ENCODE measurements around the gene CBLL1. TPM values are rescaled to one million over a fixed set of nuclear protein-coding genes. Genes with fewer than 3 reads are reported as not detected.

CBLL1 gene
- total RNA-seq, 1 experiment from 2014 or later = 39.1 TPM

GRCh38 chr7:107792364-107792763 is 48.4 kb downstream of the CBLL1 start:
- H3K36me3 ChIP-seq (ENCODE audit: control insufficient read depth, insufficient read depth, low read length) = no peaks in the 10 kb centered on the region
- Mint-ChIP-seq H3K27me3 (ENCODE audit: insufficient read depth, unreplicated experiment) (no peaks in the 10 kb centered on the region), H3K9me3 (ENCODE audit: unreplicated experiment) (no peaks in the 10 kb centered on the region), H3K4me3 (ENCODE audit: unreplicated experiment) (no peak overlapping the region), H3K4me1 (ENCODE audit: low read depth, unreplicated experiment) (peaks cover 5% of the 10 kb centered on the region), H3K36me3 (ENCODE audit: insufficient read depth, unreplicated experiment) (no peaks in the 10 kb centered on the region), H3K27ac (ENCODE audit: unreplicated experiment) (no peak overlapping the region)
- H3K27me3 ChIP-seq (replicated peaks; ENCODE audit: control insufficient read depth, insufficient read depth, low read length) = no peaks in the 10 kb centered on the region
- no peaks in the 10 kb centered on the region for H3K9me3 ChIP-seq
- no peak for DNase-seq
- no peaks in the 10 kb centered on the region for H3K4me1 ChIP-seq
- ChIA-PET POLR2A (no interaction called here), CTCF (interaction anchor here (1.2 kb wide), 1 partner anchor 82 kb away, joined by 4 read pairs; no protein-coding TSS in a partner anchor)
- BruUV-seq (replicated peaks) = no TSS peak
- intact Hi-C loops (cut with micrococcal nuclease; ENCODE audit: unreplicated experiment) = no loop called here
- TF ChIP-seq, protein P1, sequence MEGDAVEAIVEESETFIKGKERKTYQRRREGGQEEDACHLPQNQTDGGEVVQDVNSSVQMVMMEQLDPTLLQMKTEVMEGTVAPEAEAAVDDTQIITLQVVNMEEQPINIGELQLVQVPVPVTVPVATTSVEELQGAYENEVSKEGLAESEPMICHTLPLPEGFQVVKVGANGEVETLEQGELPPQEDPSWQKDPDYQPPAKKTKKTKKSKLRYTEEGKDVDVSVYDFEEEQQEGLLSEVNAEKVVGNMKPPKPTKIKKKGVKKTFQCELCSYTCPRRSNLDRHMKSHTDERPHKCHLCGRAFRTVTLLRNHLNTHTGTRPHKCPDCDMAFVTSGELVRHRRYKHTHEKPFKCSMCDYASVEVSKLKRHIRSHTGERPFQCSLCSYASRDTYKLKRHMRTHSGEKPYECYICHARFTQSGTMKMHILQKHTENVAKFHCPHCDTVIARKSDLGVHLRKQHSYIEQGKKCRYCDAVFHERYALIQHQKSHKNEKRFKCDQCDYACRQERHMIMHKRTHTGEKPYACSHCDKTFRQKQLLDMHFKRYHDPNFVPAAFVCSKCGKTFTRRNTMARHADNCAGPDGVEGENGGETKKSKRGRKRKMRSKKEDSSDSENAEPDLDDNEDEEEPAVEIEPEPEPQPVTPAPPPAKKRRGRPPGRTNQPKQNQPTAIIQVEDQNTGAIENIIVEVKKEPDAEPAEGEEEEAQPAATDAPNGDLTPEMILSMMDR (IDR thresholded peaks at IDR 0.05; ENCODE audit: insufficient read depth in 1 of 2, low read depth in 1 of 2, low read length in 1 of 2, severe bottlenecking in 1 of 2, unreplicated experiment in 1 of 2) = no peak
- no peak overlapping the region for H3K4me3 ChIP-seq (ENCODE audit: low read depth, low read length)

DNA sequence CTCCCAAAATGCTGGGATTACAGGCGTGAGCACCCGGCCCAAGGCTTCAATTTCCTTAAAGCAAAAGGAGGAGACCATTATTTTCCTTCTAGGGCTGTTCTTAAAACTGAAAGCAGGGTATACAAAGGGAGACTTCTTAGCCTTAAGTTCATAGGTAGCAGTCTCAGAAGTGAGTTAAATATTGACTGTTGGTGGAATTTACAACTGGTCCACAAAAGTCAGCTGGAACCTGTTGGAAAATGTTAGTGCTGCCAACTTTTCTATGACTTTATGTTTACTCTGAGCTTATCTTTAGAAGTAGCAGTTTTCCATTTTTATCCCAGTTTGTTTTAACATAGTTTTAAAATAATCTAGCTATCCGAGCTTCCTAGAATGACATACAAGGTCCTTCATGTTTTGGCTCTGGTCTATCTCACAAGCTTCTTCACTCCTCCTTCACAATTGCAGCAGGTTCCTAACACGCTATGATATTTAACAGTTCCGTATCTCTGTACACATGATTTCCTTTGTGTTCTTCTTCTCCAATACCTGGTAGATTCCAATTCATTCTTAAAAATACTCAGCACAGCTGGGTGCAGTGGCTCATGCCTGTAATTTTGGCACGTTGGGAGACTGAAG is 55.8 kb downstream of the CBLL1 start:
- Mint-ChIP-seq H3K4me1 (ENCODE audit: low read depth, unreplicated experiment) (peaks cover 38% of the 10 kb centered on the region), H3K9me3 (ENCODE audit: unreplicated experiment) (peaks cover 12% of the 10 kb centered on the region), H3K36me3 (ENCODE audit: insufficient read depth, unreplicated experiment) (peaks cover 6% of the 10 kb centered on the region), H3K27ac (ENCODE audit: unreplicated experiment) (no peak overlapping the region), H3K4me3 (ENCODE audit: unreplicated experiment) (peak overlapping the region; percentile 8), H3K27me3 (ENCODE audit: insufficient read depth, unreplicated experiment) (no peaks in the 10 kb centered on the region)
- BruUV-seq (replicated peaks) = no TSS peak
- POLR2A ChIA-PET = interaction anchor here (2.0 kb wide), 1 partner anchor 56 kb away, joined by 6 read pairs; no protein-coding TSS in a partner anchor
- no peaks in the 10 kb centered on the region for H3K36me3 ChIP-seq (ENCODE audit: control insufficient read depth, insufficient read depth, low read length)
- no peak overlapping the region for H3K4me3 ChIP-seq (ENCODE audit: low read depth, low read length)
- TF ChIP-seq, protein P1 (IDR thresholded peaks at IDR 0.05; ENCODE audit: insufficient read depth in 1 of 2, low read depth in 1 of 2, low read length in 1 of 2, severe bottlenecking in 1 of 2, unreplicated experiment in 1 of 2) = no peak
- DNase-seq = peak in 1 of 2 experiments; percentile 53
- CTCF ChIA-PET = interaction anchor here (0.8 to 0.9 kb wide), 2 partner anchors 56 to 75 kb away, joined by 3 to 5 read pairs; partner anchors contain the start of gene CBLL1
- H3K9me3 ChIP-seq = no peaks in the 10 kb centered on the region
- H3K27me3 ChIP-seq (replicated peaks; ENCODE audit: control insufficient read depth, insufficient read depth, low read length) = no peaks in the 10 kb centered on the region
- intact Hi-C loops (cut with micrococcal nuclease; ENCODE audit: unreplicated experiment) = loop anchor here (2.0 to 5.0 kb wide), 3 partner anchors 21 to 63 kb away; no protein-coding TSS in a partner anchor
- H3K4me1 ChIP-seq = peaks cover 28% of the 10 kb centered on the region

GRCh38 chr7:107803009-107803610 is 59.2 kb downstream of the CBLL1 start, which contains the start of gene SLC26A3:
Gene SLC26A3 (minus strand): TSS chr7:107803223. CDS start chr7:107794509, 8,714 bp downstream.
- CTCF ChIA-PET = no interaction called here
- H3K4me3 Mint-ChIP-seq (ENCODE audit: unreplicated experiment) = no peak within 1 kb of the TSS

More at GRCh38 chr7:107803009-107803610, 59.2 kb downstream of the CBLL1 start, which contains the start of gene SLC26A3:
- Histone ChIP-seq H3K9me3 (no peaks in the 10 kb centered on the region), H3K4me3 (ENCODE audit: low read depth, low read length) (no peak within 1 kb of the TSS), H3K27me3 (replicated peaks; ENCODE audit: control insufficient read depth, insufficient read depth, low read length) (no peaks in the 10 kb centered on the region), H3K4me1 (peaks cover 28% of the 10 kb centered on the region), H3K36me3 (ENCODE audit: control insufficient read depth, insufficient read depth, low read length) (no peaks in the 10 kb centered on the region)
- peaks cover 15% of the 10 kb centered on the region for H3K9me3 Mint-ChIP-seq (ENCODE audit: unreplicated experiment)
- peaks cover 33% of the 10 kb centered on the region for H3K4me1 Mint-ChIP-seq (ENCODE audit: low read depth, unreplicated experiment)
- no peak within 1 kb of the TSS for H3K27ac Mint-ChIP-seq (ENCODE audit: unreplicated experiment)
- POLR2A ChIA-PET = no interaction called here
- no peaks in the 10 kb centered on the region for H3K27me3 Mint-ChIP-seq (ENCODE audit: insufficient read depth, unreplicated experiment)
- TF ChIP-seq, protein P1 (IDR thresholded peaks at IDR 0.05; ENCODE audit: insufficient read depth in 1 of 2, low read depth in 1 of 2, low read length in 1 of 2, severe bottlenecking in 1 of 2, unreplicated experiment in 1 of 2) = no peak
- intact Hi-C loops (cut with micrococcal nuclease; ENCODE audit: unreplicated experiment) = loop anchor here (5.0 kb wide), 1 partner anchor 59 kb away; no protein-coding TSS in a partner anchor
- BruUV-seq (replicated peaks) = no TSS peak
- peaks cover 6% of the 10 kb centered on the region for H3K36me3 Mint-ChIP-seq (ENCODE audit: insufficient read depth, unreplicated experiment)
- DNase-seq = no peak
